GM21737 (cell line): ENCODE results near the gene UPF1.
"Not testable (repeated sequence)": the region's sequence is repeated elsewhere in the genome, so short reads cannot be mapped to it uniquely, and the experiment has no call there.

Experiments used
- ATAC-seq: cut with Tn5 transposase; IDR thresholded peaks from one replicate; pipeline ENCODE4 v1.9.1; 2021; ENCODE audit warnings: mild to moderate bottlenecking, moderate library complexity; ENCODE audit not compliant: unreplicated experiment

UPF1 gene

GRCh38 chr19:18910801-18911436 is 79.2 kb downstream of the UPF1 start:
- ATAC-seq: no peak

- ATAC-seq: no peak
These were observed 81.2 kb downstream of the UPF1 start for GRCh38 chr19:18912933-18913332.

- ATAC-seq: no peak
These were observed 81.7 kb downstream of the UPF1 start for GRCh38 chr19:18913466-18913865.

- no peak for ATAC-seq
These were observed 83.9 kb downstream of the UPF1 start for GRCh38 chr19:18915639-18916038.

GRCh38 chr19:18917593-18917992 is 85.8 kb downstream of the UPF1 start:
- ATAC-seq: not testable (repeated sequence)
